ENCODE measurements around the gene SDK1. TPM values are rescaled to one million over a fixed set of nuclear protein-coding genes. Genes with fewer than 3 reads are reported as not detected.

Gene SDK1
- polyA plus RNA-seq, 2 of the 4 experiments (the other 2 are of a cell fraction): 0.12 to 0.28 TPM

GRCh38 chr7:4078580-4078979 lies 777.5 kb downstream of the SDK1 start:
- no peak overlapping the region for H3K4me3 ChIP-seq
- ATAC-seq (no peak), DNase-seq (ENCODE audit: low read depth in 1 of 2, low spot score in 1 of 2) (no peak), FAIRE-seq (no peak)
- TF ChIP-seq POLR2A (IDR thresholded peaks at IDR 0.05; ENCODE audit: low read length) (no peak), RAD21 (conservative IDR thresholded peaks at IDR 0.05 in 1 of 2, IDR thresholded peaks at IDR 0.05 in 1 of 2) (no peak), TP53 (CRISPR knock-in tag; IDR thresholded peaks at IDR 0.05) (no peak), MYC (IDR thresholded peaks at IDR 0.05; ENCODE audit: borderline replicate concordance, low read length) (no peak), KDM1A (IDR thresholded peaks at IDR 0.05; ENCODE audit: low read depth) (no peak), ATOH8 (CRISPR knock-in tag; IDR thresholded peaks at IDR 0.05; ENCODE audit: low read depth) (no peak), RNF2 (IDR thresholded peaks at IDR 0.05; ENCODE audit: borderline replicate concordance, low read depth) (no peak), CEBPB (IDR thresholded peaks at IDR 0.05) (no peak), NR3C1 (IDR thresholded peaks at IDR 0.05) (no peak), BCL3 (IDR thresholded peaks at IDR 0.05) (no peak), KDM5A (IDR thresholded peaks at IDR 0.05) (no peak), TFCP2L1 (CRISPR knock-in tag; IDR thresholded peaks at IDR 0.05) (no peak), HDAC2 (IDR thresholded peaks at IDR 0.05) (no peak), EHF (CRISPR knock-in tag; IDR thresholded peaks at IDR 0.05) (no peak), NFE2L2 (conservative IDR thresholded peaks at IDR 0.05; ENCODE audit: low read length) (no peak), MAX (IDR thresholded peaks at IDR 0.05) (no peak), FOSL2 (IDR thresholded peaks at IDR 0.05) (no peak), FOSL2 (CRISPR knock-in tag; IDR thresholded peaks at IDR 0.05) (no peak), ELK1 (IDR thresholded peaks at IDR 0.05; ENCODE audit: low read depth, low read length) (no peak)
- CTCF ChIA-PET: interaction anchor here (1.3 kb wide), 1 partner anchor 24 kb away, joined by 3 read pairs; no protein-coding TSS in a partner anchor
- 0 out of 3 replicates have a peak, but pooled peaks cover 3% of the 10 kb centered on the region for H3K9me3 ChIP-seq
- H3K4me2 ChIP-seq: no peak overlapping the region
- H3K4me1 ChIP-seq: no peaks in the 10 kb centered on the region
- 15% methylated on average over 13 of the region's 13 CpGs for WGBS (ENCODE audit: missing lambda C conversion rate)
- no peak overlapping the region for H3K27ac ChIP-seq
- POLR2A ChIA-PET: no interaction called here

- ChIA-PET CTCF (interaction anchor here (1.3 kb wide), 1 partner anchor 24 kb away, joined by 3 read pairs; no protein-coding TSS in a partner anchor), POLR2A (no interaction called here)
- Histone ChIP-seq H3K27ac (no peak overlapping the region), H3K9me3 (0 out of 3 replicates have a peak, but pooled peaks cover 3% of the 10 kb centered on the region), H3K4me3 (no peak overlapping the region), H3K4me1 (no peaks in the 10 kb centered on the region), H3K4me2 (no peak overlapping the region)
- no peak for FAIRE-seq
- ATAC-seq: no peak
- 35% methylated on average over 11 of the region's 11 CpGs for WGBS (ENCODE audit: missing lambda C conversion rate)
- no peak for DNase-seq (ENCODE audit: low read depth in 1 of 2, low spot score in 1 of 2)
- TF ChIP-seq RFX5 (IDR thresholded peaks at IDR 0.05) (no peak), MYC (IDR thresholded peaks at IDR 0.05; ENCODE audit: borderline replicate concordance, low read length) (no peak), NR3C1 (IDR thresholded peaks at IDR 0.05) (no peak), POLR2A (IDR thresholded peaks at IDR 0.05; ENCODE audit: low read length) (no peak), HDAC2 (IDR thresholded peaks at IDR 0.05) (no peak), PBX3 (IDR thresholded peaks at IDR 0.05) (no peak), CEBPB (IDR thresholded peaks at IDR 0.05) (no peak), SMC3 (IDR thresholded peaks at IDR 0.05) (no peak), E2F6 (IDR thresholded peaks at IDR 0.05; ENCODE audit: borderline replicate concordance, low read depth) (no peak), EHMT2 (IDR thresholded peaks at IDR 0.05; ENCODE audit: low read depth) (no peak), RARB (CRISPR knock-in tag; IDR thresholded peaks at IDR 0.05) (no peak), MAX (IDR thresholded peaks at IDR 0.05) (no peak), KDM1A (IDR thresholded peaks at IDR 0.05; ENCODE audit: low read depth) (no peak)
Observed at GRCh38 chr7:4079366-4079765, 778.3 kb downstream of the SDK1 start.

All from A549 (cell line).